ENCODE measurements around the gene ZBTB20.

Gene ZBTB20

DNA sequence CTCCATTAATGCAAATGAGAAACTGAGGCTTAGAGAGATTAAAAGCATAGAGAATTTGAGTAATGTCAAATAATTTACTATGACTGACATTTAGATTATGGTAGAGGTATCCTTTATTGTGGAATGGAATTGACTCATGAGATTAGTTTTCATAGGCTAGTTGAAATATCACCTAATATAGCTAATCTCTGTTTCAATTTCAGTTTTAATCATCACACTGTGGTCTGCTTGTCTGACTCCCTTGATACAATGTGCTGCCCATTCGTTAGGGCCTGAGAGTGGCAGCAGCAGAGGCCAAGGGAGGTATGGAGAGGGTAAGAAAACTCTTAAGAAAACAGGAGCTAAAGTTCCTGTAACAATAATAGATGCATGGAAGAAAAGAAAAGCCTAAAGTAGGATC, 13.2 kb upstream of the ZBTB20 start:
- Mint-ChIP-seq H3K9me3 (no peaks in the 10 kb centered on the region), H3K36me3 (peaks cover 1% of the 10 kb centered on the region)

DNA sequence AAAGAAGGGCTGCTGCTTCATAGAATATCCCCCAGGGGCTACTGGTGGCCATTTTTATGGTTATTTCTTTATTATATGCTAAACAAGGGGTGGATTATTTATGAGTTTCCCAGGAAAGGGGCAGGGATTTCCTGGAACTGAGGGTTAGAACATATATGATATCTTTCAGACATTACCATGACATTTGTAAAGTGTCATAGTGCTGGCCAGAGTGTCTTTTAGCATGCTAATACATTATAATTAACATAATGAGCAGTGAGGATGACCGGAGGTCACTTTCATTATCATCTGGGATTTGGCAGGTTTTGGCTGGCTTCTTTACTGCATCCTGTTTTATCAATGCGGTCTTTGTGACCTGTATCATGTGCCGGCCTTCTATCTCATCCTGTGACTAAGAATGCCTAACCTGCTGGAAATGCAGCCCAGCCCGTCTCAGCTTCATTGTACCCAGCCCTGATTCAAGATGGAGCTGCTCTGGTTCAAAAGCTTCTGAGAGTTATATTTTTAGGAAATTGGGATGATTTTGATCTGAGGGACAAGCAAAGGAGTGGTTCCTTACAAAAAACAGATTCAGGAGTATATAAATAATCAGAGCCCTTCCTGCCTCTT, 9.1 kb upstream of the ZBTB20 start:
- Mint-ChIP-seq H3K4me3 (no peak overlapping the region), H3K9me3 (no peaks in the 10 kb centered on the region), H3K27me3 (no peaks in the 10 kb centered on the region), H3K27ac (no peak overlapping the region), H3K36me3 (peaks cover 1% of the 10 kb centered on the region), H3K4me1 (no peaks in the 10 kb centered on the region)

More for the DNA sequence above, 13.2 kb upstream of the ZBTB20 start:
- H3K4me1 Mint-ChIP-seq: peaks cover 21% of the 10 kb centered on the region
- no peak overlapping the region for H3K27ac Mint-ChIP-seq
- H3K27me3 Mint-ChIP-seq: no peaks in the 10 kb centered on the region
- no peak overlapping the region for H3K4me3 Mint-ChIP-seq

DNA sequence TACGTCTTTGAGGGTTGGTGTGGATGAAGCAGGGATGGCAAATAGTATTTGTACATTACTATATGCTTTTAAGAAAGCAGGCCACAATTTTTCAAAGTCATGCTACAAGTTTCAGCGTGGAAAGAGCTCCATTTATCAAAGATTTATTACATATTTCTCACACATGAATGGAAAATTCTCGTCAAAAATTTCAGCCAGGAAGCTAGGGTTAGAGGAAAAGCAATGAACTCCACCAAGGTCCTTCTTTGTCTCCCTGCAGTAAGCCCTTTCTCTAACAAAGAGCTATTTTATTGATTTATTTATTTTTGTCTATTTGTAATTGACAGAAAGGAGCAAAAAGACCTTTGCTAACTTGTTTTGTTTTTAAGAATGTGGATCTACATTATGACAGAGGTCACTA, 7.5 kb upstream of the ZBTB20 start:
- Mint-ChIP-seq H3K4me3 (no peak overlapping the region), H3K4me1 (no peaks in the 10 kb centered on the region), H3K36me3 (peaks cover 1% of the 10 kb centered on the region), H3K27ac (no peak overlapping the region), H3K9me3 (no peaks in the 10 kb centered on the region), H3K27me3 (no peaks in the 10 kb centered on the region)

DNA sequence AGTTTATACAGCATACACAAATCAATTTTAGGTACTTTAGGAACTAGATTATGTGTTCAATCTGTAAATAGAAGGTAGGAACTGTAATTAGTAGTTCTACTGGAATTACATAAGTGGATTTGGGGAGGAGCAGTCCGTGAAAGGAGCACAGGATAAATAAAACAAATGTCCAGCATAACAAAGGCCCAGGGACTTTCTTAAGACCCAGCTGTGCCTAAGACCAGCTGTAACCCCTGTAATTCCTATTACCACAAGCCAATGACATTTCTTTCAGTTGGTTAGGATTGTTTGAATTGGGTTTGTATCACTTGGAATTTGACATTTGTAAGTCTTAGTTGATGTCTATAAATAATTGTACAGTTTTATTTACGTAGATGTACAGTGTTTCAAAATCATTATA, 4.8 kb upstream of the ZBTB20 start:
- Mint-ChIP-seq H3K36me3 (no peaks in the 10 kb centered on the region), H3K4me3 (no peak overlapping the region), H3K27ac (no peak overlapping the region), H3K4me1 (peaks cover 4% of the 10 kb centered on the region), H3K27me3 (no peaks in the 10 kb centered on the region), H3K9me3 (no peaks in the 10 kb centered on the region)

DNA sequence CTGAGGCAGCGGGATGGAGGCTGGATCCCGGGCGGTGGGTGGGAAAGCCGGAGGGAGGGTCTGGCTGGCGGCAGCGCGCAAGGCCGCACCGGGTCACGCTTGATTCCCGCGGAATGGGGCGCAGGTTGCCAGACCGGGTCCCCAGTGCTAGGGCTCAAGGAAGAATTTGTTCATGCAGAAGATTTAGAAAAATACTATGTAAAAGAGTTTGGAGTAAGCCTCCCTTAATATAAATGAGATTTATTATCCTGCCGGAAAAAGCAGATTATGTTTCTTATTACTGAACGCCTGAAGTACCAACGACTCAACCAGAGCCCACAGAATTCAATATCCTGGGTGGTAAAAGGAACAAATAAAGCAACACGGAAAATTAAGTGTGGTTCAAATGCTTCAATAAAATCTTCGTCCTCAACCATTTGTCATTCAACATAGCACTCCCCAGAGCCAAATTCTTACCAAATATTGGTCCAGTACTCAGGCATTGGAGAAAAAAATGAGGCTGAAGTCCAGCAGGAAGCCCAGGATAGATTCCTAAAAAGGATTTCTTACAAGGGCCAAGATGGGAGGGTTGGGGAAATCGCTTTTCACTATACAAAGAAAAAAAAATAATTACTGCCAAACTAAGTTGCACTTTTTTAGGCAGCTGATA, 1.2 kb upstream of the ZBTB20 start:
- Mint-ChIP-seq H3K4me3 (peak overlapping the region; percentile 91), H3K27me3 (no peaks in the 10 kb centered on the region), H3K27ac (peak overlapping the region; percentile 98), H3K4me1 (peaks cover 22% of the 10 kb centered on the region), H3K36me3 (peaks cover 2% of the 10 kb centered on the region), H3K9me3 (no peaks in the 10 kb centered on the region)

DNA sequence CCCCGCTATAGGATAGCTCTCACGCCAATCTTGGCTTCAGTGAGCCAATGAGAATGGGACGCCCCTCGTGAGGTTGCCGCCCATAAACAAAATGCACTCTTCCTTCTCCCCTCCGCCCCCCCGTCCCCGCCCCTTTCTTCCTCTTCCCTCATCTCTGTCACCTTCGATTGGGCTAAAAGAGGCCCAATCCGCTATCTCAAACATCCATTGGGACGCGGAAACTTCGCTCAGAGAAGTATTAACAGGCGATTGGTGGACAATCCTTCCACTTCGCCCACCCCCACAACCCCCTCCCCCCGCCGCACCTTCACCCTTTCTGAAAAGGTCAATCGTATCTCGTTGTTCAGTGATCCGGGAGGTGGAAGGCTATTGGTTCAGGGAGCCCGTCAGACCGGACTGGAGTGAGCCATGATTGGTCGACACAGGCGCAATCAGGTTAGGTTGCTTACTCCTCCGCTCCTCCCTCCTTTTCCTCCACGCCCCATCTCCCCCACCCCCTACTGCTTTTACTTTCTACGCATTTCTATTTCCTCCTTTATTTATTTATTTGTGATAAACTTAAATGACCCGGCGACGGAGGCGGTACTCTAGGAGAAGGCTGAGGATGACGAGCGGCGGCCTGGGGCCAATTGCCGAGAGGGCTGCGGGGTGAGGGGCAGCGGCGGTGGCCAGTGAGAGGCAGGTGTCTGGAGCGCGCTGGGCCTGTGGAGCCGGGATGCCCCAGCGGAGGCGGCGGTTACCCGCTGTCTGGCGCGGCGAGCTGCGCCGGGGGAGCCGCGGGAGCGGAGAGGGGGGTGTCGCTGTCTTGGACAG, 447 bp upstream of the ZBTB20 start:
- peaks cover 2% of the 10 kb centered on the region for H3K36me3 Mint-ChIP-seq
- H3K4me1 Mint-ChIP-seq: peaks cover 26% of the 10 kb centered on the region
- H3K4me3 Mint-ChIP-seq: peak overlapping the region; percentile 91
- H3K27ac Mint-ChIP-seq: peak overlapping the region; percentile 98
- no peaks in the 10 kb centered on the region for H3K9me3 Mint-ChIP-seq
- H3K27me3 Mint-ChIP-seq: no peaks in the 10 kb centered on the region

DNA sequence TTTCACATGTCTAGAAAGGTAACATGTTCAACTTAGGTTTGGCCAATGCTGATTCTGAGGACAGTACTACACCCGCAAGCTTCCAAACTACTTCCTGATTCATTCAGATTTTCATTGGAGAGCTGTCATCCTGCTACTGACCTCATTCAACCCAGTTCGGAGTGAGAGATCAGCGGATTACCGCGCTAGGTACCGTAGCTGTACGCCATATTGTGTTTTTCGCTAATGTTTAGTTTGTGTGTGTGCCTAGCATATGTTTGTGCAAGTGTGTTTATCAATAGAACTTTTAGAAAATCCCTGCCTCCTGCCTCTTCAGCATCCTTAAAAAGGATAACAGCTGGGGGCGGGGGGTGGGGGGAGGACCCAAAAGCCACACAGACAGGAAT, 1.1 kb downstream of the ZBTB20 start:
- Mint-ChIP-seq H3K4me3 (peak overlapping the region; percentile 96), H3K36me3 (peaks cover 2% of the 10 kb centered on the region), H3K9me3 (no peaks in the 10 kb centered on the region), H3K27ac (peak overlapping the region; percentile 98), H3K27me3 (no peaks in the 10 kb centered on the region), H3K4me1 (peaks cover 38% of the 10 kb centered on the region)

DNA sequence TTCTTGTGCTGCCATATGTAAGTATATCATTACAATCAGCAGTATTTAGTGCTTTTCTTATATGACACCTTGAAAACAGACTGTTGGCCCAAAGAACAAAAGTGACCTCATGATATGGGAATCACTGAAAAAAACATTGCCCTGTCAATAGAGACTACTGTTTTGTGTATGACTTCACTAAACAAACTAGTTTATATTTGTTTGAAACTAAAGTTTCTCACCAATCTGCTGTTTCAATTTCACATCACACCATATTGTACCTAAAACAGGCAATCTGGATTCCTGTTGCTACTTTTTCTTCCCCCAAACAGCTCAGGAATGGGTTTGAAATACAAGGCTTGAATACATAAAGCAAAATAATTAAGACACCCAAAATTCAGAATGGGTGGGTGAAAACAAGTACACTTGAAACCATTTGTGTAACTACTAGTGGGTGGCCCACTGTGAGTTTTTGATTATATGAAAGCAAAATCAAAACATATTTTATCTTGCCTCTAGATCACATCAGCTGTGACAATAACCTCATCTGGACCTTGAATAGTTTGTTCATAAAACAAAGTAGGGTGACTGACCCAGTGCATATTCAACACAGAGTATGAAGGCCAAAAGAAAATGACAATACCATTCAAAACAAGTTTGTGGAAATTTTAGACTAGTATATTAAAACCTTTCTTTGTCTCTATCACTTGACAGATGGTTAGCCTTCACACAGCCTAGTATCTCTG, 5.9 kb downstream of the ZBTB20 start:
- H3K36me3 Mint-ChIP-seq: peaks cover 7% of the 10 kb centered on the region
- no peak overlapping the region for H3K27ac Mint-ChIP-seq
- no peaks in the 10 kb centered on the region for H3K9me3 Mint-ChIP-seq
- H3K27me3 Mint-ChIP-seq: no peaks in the 10 kb centered on the region
- no peak overlapping the region for H3K4me3 Mint-ChIP-seq
- peaks cover 54% of the 10 kb centered on the region for H3K4me1 Mint-ChIP-seq

DNA sequence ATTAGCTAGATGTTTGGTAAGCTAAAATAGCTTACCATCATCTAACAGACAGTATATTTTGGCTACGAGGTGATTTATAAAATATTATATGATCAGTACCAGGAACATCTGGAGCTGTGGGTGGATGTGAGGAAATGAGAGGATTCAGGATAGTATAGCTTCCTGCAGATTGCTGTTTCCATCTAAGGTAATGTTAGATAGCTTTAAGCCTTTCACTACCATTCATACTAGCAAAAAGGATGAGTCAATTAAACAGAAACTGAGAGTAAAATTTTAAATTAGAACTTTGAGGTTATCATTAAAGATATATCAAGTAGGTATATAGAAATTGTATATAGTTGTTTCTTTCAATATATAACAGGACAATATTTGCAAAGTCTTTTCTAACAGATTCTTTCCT, 8.0 kb downstream of the ZBTB20 start:
- Mint-ChIP-seq H3K4me3 (no peak overlapping the region), H3K27ac (no peak overlapping the region), H3K27me3 (no peaks in the 10 kb centered on the region), H3K36me3 (peaks cover 10% of the 10 kb centered on the region), H3K4me1 (peaks cover 39% of the 10 kb centered on the region), H3K9me3 (no peaks in the 10 kb centered on the region)

DNA sequence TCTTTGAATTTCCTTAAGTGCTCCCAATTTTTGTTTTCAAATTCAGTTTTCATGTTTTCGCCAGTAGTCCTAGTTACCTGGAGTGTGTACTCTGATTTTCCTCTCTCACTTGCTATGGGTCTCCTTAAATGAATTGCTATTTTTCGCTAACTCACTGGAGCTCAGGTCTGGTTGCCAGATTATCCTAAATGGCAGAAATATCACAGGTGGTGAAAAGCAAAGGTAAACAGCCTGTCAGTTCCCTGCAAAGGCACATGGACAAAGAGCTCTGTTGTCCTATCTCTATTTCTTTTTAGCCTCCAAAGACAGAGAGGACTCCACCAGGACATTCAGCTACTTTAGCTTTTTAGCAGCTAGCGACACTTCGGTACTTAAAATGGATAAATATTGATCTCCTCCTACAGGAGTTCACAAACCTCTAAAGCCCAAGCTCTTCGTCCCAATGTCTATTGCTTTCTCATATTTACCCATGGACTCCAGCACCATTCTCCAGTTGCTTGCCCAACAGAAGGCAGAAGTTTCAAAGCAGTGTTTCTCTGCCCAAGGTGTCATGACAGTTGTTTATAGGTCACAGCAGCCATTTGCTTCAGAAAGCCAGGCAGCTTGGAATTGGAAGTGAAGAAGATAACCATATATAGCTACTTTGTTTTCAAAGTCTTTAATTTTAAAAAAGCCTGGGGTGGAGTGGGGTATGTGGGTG, 12.3 kb downstream of the ZBTB20 start:
- peaks cover 13% of the 10 kb centered on the region for H3K36me3 Mint-ChIP-seq
- H3K9me3 Mint-ChIP-seq: peaks cover 1% of the 10 kb centered on the region
- peaks cover 25% of the 10 kb centered on the region for H3K4me1 Mint-ChIP-seq
- H3K4me3 Mint-ChIP-seq: no peak overlapping the region
- no peaks in the 10 kb centered on the region for H3K27me3 Mint-ChIP-seq
- H3K27ac Mint-ChIP-seq: no peak overlapping the region

DNA sequence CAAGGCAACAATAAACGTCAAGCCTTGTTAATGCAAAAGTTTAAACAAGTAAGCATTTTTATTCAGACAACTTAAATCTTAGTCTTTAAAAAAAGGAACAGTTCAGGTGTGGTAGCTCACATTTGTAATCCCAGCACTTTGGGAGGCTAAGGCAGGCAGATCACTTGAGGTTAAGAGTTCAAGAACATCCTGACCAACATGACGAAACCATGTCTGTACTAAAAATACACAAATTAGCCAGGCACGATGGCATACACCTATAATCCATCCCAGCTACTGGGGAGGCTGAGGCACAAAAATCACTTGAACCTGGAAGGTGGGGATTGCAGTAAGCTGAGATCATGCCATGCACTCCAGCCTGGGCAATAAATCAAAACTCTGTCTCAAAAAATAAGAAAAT, 19.9 kb downstream of the ZBTB20 start:
- Mint-ChIP-seq H3K27me3 (no peaks in the 10 kb centered on the region), H3K36me3 (peaks cover 5% of the 10 kb centered on the region), H3K4me3 (no peak overlapping the region), H3K27ac (no peak overlapping the region), H3K4me1 (peaks cover 29% of the 10 kb centered on the region), H3K9me3 (peaks cover 5% of the 10 kb centered on the region)

DNA sequence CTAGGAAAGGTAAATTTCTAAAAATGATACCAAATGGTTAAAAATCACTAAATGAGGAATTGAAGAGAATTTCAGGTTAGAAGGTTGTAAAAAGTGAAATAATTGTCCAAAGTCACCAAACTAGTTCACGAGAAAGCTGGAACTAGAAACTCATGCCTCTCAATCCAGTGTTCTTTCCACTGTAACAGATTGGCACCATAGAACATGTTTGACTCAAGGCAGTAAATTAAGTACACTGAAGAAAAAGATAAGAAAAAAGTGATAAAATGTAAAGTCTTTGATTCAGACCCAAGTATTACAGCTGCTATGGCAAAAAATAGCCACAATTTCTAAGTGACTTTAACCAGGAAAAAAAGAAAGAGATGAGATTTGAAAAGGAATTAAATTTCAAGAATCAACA, 26.5 kb downstream of the ZBTB20 start:
- Mint-ChIP-seq H3K27ac (no peak overlapping the region), H3K4me1 (peaks cover 33% of the 10 kb centered on the region), H3K9me3 (peaks cover 6% of the 10 kb centered on the region)

DNA sequence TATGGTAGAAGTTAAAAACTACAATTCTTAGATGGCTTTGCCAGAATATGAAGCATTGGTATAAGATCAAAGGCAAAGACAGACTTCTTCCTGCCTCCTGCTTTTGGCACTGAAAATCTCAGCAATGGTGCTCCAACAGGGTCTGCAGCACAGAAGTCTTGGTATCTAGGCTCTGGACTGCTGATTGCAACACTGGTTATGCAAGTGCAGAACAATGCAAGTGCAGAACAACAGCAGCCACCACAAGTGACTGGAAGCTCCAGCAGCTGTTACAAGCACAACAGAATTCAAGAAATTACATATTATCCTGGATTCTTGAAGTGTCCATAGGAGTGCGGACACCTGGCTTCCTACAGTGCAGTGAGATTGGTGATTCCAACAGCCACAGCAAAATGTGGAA, 33.7 kb downstream of the ZBTB20 start:
- H3K36me3 Mint-ChIP-seq: peaks cover 12% of the 10 kb centered on the region
- peaks cover 30% of the 10 kb centered on the region for H3K4me1 Mint-ChIP-seq
- H3K27me3 Mint-ChIP-seq: no peaks in the 10 kb centered on the region
- no peak overlapping the region for H3K4me3 Mint-ChIP-seq
- no peaks in the 10 kb centered on the region for H3K9me3 Mint-ChIP-seq
- no peak overlapping the region for H3K27ac Mint-ChIP-seq

More for the DNA sequence above, 26.5 kb downstream of the ZBTB20 start:
- H3K36me3 Mint-ChIP-seq: peaks cover 16% of the 10 kb centered on the region
- no peak overlapping the region for H3K4me3 Mint-ChIP-seq
- no peaks in the 10 kb centered on the region for H3K27me3 Mint-ChIP-seq

DNA sequence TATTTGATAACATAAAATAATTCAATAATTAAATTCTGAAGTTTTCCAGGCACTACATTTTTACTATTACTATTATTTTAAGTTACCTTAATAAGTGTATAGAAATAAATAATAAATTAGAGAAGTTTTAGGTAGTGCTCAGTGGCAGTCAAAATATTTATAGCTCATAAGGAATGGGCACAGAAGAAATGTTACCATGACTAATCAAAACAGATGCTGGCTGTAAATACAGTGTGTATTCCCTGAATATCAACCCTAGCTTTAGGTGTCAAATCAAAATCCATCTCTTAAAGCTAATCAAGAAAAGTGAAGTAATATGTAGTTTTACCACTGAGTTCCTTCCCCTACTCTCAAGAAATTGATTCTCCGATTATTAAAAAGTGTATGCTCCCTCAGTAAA, 35.5 kb downstream of the ZBTB20 start:
- Mint-ChIP-seq H3K36me3 (peaks cover 13% of the 10 kb centered on the region), H3K4me1 (peaks cover 29% of the 10 kb centered on the region), H3K27ac (no peak overlapping the region), H3K9me3 (no peaks in the 10 kb centered on the region), H3K4me3 (no peak overlapping the region), H3K27me3 (no peaks in the 10 kb centered on the region)

DNA sequence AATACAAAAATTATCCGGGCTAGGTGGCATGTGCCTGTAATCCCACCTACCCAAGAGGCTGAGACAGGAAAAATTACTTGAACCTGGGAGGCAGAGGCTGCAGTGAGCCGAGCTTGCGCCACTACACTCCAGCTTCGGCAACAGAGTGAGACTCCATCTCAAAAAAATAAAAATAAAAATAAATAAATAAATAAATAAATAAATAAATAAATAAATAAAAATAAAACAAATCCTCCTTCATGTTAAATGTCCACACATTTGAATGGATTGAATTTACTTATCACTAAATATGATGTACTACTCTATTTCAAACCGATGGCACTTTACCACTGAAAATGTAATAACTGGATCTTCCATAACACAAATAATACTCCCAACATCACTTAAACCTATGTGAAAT, 36.3 kb downstream of the ZBTB20 start:
- H3K27ac Mint-ChIP-seq: no peak overlapping the region
- no peaks in the 10 kb centered on the region for H3K27me3 Mint-ChIP-seq
- H3K9me3 Mint-ChIP-seq: no peaks in the 10 kb centered on the region
- H3K36me3 Mint-ChIP-seq: peaks cover 10% of the 10 kb centered on the region
- no peak overlapping the region for H3K4me3 Mint-ChIP-seq
- H3K4me1 Mint-ChIP-seq: peaks cover 25% of the 10 kb centered on the region
